Kidney tubule cell (primary cell): ENCODE measurements around the gene REXO1.

ENCODE experiments used
- DNase-seq: peaks from one replicate; pipeline ENCODE4 v3.0.0-alpha.2; 2018; ENCODE audit warnings: low spot score

The REXO1 gene

DNA sequence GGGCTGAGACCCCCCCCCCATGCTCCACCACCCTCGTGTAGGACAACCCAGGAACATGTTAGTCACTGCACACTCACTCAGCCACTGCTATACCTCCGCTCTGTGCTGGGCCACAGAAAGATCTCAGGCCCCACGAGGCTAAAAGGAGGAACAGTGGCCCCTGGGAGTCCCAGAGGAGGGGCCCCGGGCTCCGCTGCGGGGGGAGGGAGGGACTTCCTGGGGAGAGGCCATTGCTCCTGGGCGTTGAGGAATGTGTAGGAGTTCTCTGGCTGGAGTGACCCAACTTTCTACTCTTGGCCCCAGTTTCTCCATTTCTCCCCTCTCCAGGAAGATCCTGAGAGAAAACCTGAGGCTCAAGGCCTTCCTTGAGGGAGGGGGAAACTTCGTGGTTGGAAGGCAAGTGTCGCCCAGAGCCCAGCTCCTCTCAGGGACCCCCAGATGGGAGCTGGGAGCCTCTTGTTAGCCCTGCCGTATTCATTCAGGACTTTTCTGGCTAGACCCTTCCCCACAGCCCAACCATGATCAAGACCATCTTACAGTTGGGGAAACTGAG, 81.4 kb downstream of the REXO1 start:
- no peak for DNase-seq

DNA sequence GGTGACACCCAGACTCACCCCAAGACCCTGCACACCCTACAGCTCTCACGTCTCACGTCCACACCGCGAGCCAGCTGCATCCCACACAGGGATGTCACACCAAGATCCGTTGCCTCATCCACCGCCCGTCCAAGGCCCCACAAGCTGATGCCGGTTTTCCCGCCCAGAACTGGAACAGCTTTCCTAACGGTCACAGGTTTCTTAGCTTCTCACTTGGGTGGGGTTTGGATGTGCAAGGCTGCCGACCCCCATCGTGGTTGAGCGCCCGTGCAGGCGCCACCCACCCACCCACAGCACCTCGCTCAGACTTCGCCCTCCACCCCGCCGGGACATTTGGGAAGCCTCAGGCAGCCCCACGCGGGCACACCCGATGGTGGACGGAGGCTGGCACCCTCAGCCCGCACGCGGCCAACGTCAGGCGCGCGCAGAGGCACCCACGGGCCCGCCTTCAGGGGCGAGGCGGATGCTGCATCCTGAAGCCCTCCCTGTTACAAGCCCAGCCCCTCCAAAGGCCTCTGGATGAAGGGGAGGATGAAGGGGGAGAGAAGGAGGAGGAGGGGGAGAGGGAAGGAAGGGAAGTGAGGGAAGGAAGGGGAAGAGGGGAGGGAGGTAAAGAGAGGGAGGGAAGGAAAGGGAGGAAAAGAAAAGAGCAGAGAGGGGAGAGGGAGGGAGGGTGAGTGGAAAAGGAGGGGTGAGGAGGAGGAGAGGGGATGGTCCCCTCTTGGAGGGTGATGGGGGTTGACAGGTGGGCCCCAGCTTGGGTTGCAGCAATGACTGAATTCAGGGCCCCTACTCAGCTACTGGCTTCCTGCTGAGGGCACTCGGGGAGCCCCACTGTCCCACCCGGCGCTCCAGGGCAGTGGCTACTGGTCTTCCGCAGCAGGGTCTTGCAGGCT, 82.1 kb downstream of the REXO1 start:
- no peak for DNase-seq
